Heart left ventricle (tissue), 16 donors: ENCODE results near the gene LBX2. TPM values are rescaled to one million over a fixed set of nuclear protein-coding genes. Genes with fewer than 3 reads are reported as not detected.

ENCODE experiments used
- ATAC-seq, 4 donors: fragments of 200-7000 bp; cut with Tn5 transposase; one replicate each; pipeline ENCODE4 v1.9.1; 2020 to 2022; ENCODE audit warnings: moderate library complexity in 4 of 4, mild to moderate bottlenecking in 3 of 4, moderate number of reproducible peaks in 1 of 4
- DNase-seq, 5 donors: peaks; one replicate each; pipeline ENCODE4 v3.0.0-alpha.2; 2020
- H3K27ac ChIP-seq, 12 donors: fragments of 200-600 bp; sonication (generic) in 4 of 12; one replicate each; pipeline versions ENCODE4 v1.5.0 to v1.8.0; 2016 to 2022; ENCODE audit warnings: mild to moderate bottlenecking in 2 of 12
- H3K27me3 ChIP-seq, 9 donors: fragments of 200-600 bp; sonication (generic) in 2 of 9; one replicate each; pipeline versions ENCODE4 v1.5.1 to v1.8.0; 2016 to 2022; ENCODE audit warnings: mild to moderate bottlenecking in 3 of 9
- H3K36me3 ChIP-seq, 9 donors: fragments of 200-600 bp; sonication (generic) in 2 of 9; one replicate each; pipeline versions ENCODE4 v1.5.0 to v1.8.0; 2018 to 2022; ENCODE audit warnings: mild to moderate bottlenecking in 2 of 9
- H3K4me1 ChIP-seq, 12 donors: fragments of 200-600 bp; sonication (generic) in 4 of 12; one replicate each; pipeline versions ENCODE4 v1.5.0 to v1.8.0; 2016 to 2022; ENCODE audit warnings: mild to moderate bottlenecking in 3 of 12
- H3K4me3 ChIP-seq, 12 donors: fragments of 200-600 bp; sonication (generic) in 4 of 12; one replicate each; pipeline versions ENCODE4 v1.5.0 to v1.8.0; 2017 to 2022; ENCODE audit warnings: mild to moderate bottlenecking in 9 of 12, moderate library complexity in 4 of 12
- H3K9me3 ChIP-seq, 12 donors: fragments of 200-600 bp; sonication (generic) in 4 of 12; one replicate each; pipeline versions ENCODE4 v1.5.0 to v1.8.0; 2016 to 2022; ENCODE audit warnings: mild to moderate bottlenecking in 1 of 12
- POLR2A ChIP-seq, 2 donors: fragments of 450-650 bp; IDR thresholded peaks; one replicate each; pipeline ENCODE4 v1.6.1; 2017; ENCODE audit warnings: antibody characterized with exemption in 2 of 2, mild to moderate bottlenecking in 2 of 2, moderate library complexity in 2 of 2
- WGBS, 4 donors: extraction: QIAGEN DNeasy Blood & Tissue Kit in 2 of 4; methylation state at CpG; one replicate each; pipeline versions ENCODE4 v1.1.5 to v1.1.7; 2013 to 2018; 5-methylcytosine and 5-hydroxymethylcytosine counted together
- intact Hi-C, 10 donors: fragments of 100-400 bp; cut with DNase I; formaldehyde crosslinking; loops; one replicate each; pipeline versions ENCODE4 v1.11.1 to v1.14.2; 2022
- polyA plus RNA-seq, 2 donors: library from polyadenylated mRNA; stranded (reverse); fragments of 200-250 nt; gene quantifications; one replicate each; pipeline ENCODE4 v1.2.3, GENCODE V29; 2013
- total RNA-seq, 9 donors: library from RNA; depleted of rRNA in 2 of 9; stranded (reverse); fragments of >200 nt in 2 of 9; fragmentation: NEBNext Ultra II Directional in 3 of 9; extraction: Animal tissue kit (Norgen Biotek cat#: 25700) in 3 of 9; gene quantifications; one replicate each; pipeline versions ENCODE4 v1.1.0 to v1.2.4, GENCODE V29; 2016 to 2023
- TF ChIP-seq, protein P1 (sequence below), 12 donors: fragments of 200-600 bp; sonication (generic) in 4 of 12; IDR thresholded peaks; one replicate each; pipeline versions ENCODE4 v1.5.0 to v1.8.0; 2018 to 2022; ENCODE audit warnings: antibody characterized with exemption in 12 of 12, mild to moderate bottlenecking in 5 of 12
- donor health status: ischemic (EF 13 %, LVEDD 7.1; RV severe dilation, severe dysfunction).
- donor health status: healthy with polysubstance abuse.
- donor health status: DM: no; HTN: yes; CAD: no.
- donor health status: DM: no; HTN: no; CAD: no.
- donor health status: ischemic (EF 25% LVEDD 6.9; RV normal size, moderate dysfunction).
- donor health status: ischemic (EF 25% LVEDD 5.7; RV mildly dilated, moderate dysfunction).
- donor health status: healthy.
- donor health status: DM: yes; HTN: yes; CAD: no.
- donor health status: ischemic (EF 35%, LVEDD 5.7; RV mildly dilated, moderate dysfunction).
- donor health status: nonischemic (EF 11% LVEDD 7.7; RV severe dilation, severe dysfunction).
- donor health status: DM: yes; HTN: yes; CAD: no.
- donor health status: PGD.
- donor health status: ischemic (EF 29% LVEDD 5.4; RV normal size, mild dysfunction).
- donor health status: nonischemic (EF 23%, LVEDD 6.1; RV moderate dilation, normal function).

Gene LBX2
- total and polyA plus RNA-seq, 11 donors = 0.14 to 1.7 (median 0.67) TPM; not detected in 2

DNA sequence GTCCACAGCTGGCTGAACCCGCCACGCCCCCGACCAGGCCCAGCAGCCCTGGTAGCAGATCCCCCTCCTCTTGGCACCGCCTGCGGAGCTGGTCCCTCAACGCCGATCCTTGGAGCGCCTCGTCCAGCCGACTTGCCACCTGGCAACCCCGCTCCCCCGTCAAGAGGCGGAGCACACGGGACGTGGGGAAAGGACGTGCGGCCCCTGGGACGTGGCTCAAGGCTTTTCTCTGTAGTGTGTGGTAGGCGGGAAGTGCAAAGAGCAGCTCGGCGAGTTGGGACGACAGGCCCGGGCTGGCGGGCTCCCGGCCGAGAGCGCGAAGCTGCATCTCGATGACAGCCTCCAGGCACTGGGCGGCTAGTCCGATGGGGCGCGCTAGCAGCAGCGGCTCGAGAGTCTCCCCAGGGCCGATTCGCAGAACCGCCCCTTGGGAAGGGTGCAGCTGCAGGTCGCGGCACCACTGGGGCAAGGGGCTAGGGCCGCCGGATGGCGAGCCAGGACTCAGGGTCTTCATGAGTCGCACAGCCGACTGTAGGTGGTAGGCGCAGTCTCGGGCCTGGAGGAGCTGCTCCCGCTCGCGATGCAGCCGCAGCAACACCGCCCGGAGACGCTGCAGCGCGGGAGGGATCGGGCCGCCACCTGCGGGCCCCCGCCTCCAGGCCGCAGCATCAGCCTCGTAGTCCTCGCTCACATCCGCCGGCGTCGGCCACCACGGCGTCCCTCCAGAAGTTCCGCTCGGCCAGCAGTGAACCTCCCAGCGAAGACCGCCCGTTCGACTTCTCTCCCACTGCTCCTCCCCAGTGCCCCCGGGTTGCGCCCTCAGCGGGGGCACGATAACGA, 17.2 kb downstream of the LBX2 start:
- no peaks in the 10 kb centered on the region for H3K9me3 ChIP-seq
- H3K27ac ChIP-seq = peak overlapping the region; percentile 73 to 97 (median 92)
- intact Hi-C loops = loop anchor here in 6 of 10 donors (1.0 to 5.0 kb wide), 9 partner anchors 25 to 107 kb away; partner anchors contain the start of genes INO80B (in 2 of the 6) and PCGF1 (in 1 of the 6)
- peaks cover 0 to 59% (median 50%) of the 10 kb centered on the region in 9 donors for H3K36me3 ChIP-seq
- TF ChIP-seq POLR2A (IDR thresholded peaks at IDR 0.05) = no peak
- TF ChIP-seq, protein P1, sequence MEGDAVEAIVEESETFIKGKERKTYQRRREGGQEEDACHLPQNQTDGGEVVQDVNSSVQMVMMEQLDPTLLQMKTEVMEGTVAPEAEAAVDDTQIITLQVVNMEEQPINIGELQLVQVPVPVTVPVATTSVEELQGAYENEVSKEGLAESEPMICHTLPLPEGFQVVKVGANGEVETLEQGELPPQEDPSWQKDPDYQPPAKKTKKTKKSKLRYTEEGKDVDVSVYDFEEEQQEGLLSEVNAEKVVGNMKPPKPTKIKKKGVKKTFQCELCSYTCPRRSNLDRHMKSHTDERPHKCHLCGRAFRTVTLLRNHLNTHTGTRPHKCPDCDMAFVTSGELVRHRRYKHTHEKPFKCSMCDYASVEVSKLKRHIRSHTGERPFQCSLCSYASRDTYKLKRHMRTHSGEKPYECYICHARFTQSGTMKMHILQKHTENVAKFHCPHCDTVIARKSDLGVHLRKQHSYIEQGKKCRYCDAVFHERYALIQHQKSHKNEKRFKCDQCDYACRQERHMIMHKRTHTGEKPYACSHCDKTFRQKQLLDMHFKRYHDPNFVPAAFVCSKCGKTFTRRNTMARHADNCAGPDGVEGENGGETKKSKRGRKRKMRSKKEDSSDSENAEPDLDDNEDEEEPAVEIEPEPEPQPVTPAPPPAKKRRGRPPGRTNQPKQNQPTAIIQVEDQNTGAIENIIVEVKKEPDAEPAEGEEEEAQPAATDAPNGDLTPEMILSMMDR (IDR thresholded peaks at IDR 0.05) = no peak
- ATAC-seq (peak; percentile 12 to 72 (median 68)), DNase-seq (peak in 1 of 5 donors; percentile 85)
- 1 to 2% (median 1%) methylated on average over 36 to 80 of the region's 80 CpGs for WGBS, 4 donors
- H3K4me1 ChIP-seq = peaks cover 5 to 34% (median 25%) of the 10 kb centered on the region in 12 donors
- H3K4me3 ChIP-seq = peak overlapping the region; percentile 71 to 98 (median 88)
- no peaks in the 10 kb centered on the region for H3K27me3 ChIP-seq

GRCh38 chr2:74481431-74481830, 18.0 kb downstream of the LBX2 start:
- H3K4me1 ChIP-seq = peaks cover 5 to 42% (median 25%) of the 10 kb centered on the region in 12 donors
- WGBS, 4 donors = 47 to 69% (median 61%) methylated on average over 3 of the region's 3 CpGs
- intact Hi-C loops = loop anchor here in 2 of 10 donors (5.0 kb wide), 2 partner anchors 51 to 106 kb away; no protein-coding TSS in a partner anchor
- ATAC-seq = no peak
- no peak for TF ChIP-seq POLR2A (IDR thresholded peaks at IDR 0.05)
- TF ChIP-seq, protein P1 (IDR thresholded peaks at IDR 0.05) = no peak
- H3K27ac ChIP-seq = peak overlapping the region in 6 of 12 donors; percentile 87 to 97 (median 89)
- no peak for DNase-seq
- H3K4me3 ChIP-seq = peak overlapping the region; percentile 71 to 98 (median 88)
- H3K27me3 ChIP-seq = no peaks in the 10 kb centered on the region
- H3K9me3 ChIP-seq = no peaks in the 10 kb centered on the region
- H3K36me3 ChIP-seq = peaks cover 0 to 57% (median 45%) of the 10 kb centered on the region in 9 donors

GRCh38 chr2:74474899-74475298, 24.5 kb downstream of the LBX2 start:
- no peak for ATAC-seq
- no peaks in the 10 kb centered on the region for H3K27me3 ChIP-seq
- no peak overlapping the region for H3K27ac ChIP-seq
- DNase-seq = no peak
- intact Hi-C loops = no loop called here
- 87 to 95% (median 89%) methylated on average over 5 of the region's 5 CpGs for WGBS, 4 donors
- TF ChIP-seq, protein P1 (IDR thresholded peaks at IDR 0.05) = peak in 5 of 12 donors; percentile 7 to 17 (median 12)
- TF ChIP-seq POLR2A (IDR thresholded peaks at IDR 0.05) = no peak
- H3K9me3 ChIP-seq = no peaks in the 10 kb centered on the region
- no peak overlapping the region for H3K4me3 ChIP-seq
- peaks cover 4 to 34% (median 21%) of the 10 kb centered on the region in 12 donors for H3K4me1 ChIP-seq
- peaks cover 0 to 51% (median 37%) of the 10 kb centered on the region in 9 donors for H3K36me3 ChIP-seq

GRCh38 chr2:74474481-74474880, 24.9 kb downstream of the LBX2 start:
- ATAC-seq (no peak), DNase-seq (no peak)
- Histone ChIP-seq H3K4me3 (no peak overlapping the region), H3K9me3 (no peaks in the 10 kb centered on the region), H3K36me3 (peaks cover 0 to 47% (median 33%) of the 10 kb centered on the region in 9 donors), H3K27me3 (no peaks in the 10 kb centered on the region), H3K27ac (no peak overlapping the region), H3K4me1 (peaks cover 4 to 34% (median 21%) of the 10 kb centered on the region in 12 donors)
- 91 to 96% (median 93%) methylated on average over 6 of the region's 6 CpGs for WGBS, 4 donors
- TF ChIP-seq, protein P1 (IDR thresholded peaks at IDR 0.05) = no peak
- no peak for TF ChIP-seq POLR2A (IDR thresholded peaks at IDR 0.05)
- intact Hi-C loops = no loop called here
